HL-60 (cell line): Measurements from ENCODE around the gene PBX3.

Source experiments
- POLR2AphosphoS5 ChIP-seq: IDR thresholded peaks from 2 replicates; pipeline ENCODE4 v1.6.1; 2012; ENCODE audit warnings: low read depth
- TF ChIP-seq, protein P1 (sequence below): IDR thresholded peaks from one replicate; pipeline ENCODE4 v1.5.1; 2011; ENCODE audit warnings: low read length, control low read depth, inconsistent platforms; ENCODE audit not compliant: insufficient read depth
- TF ChIP-seq, protein P2 (sequence below): IDR thresholded peaks from 2 replicates; pipeline ENCODE4 v1.6.1; 2012; ENCODE audit warnings: low read depth; ENCODE audit not compliant: insufficient replicate concordance

DNA sequence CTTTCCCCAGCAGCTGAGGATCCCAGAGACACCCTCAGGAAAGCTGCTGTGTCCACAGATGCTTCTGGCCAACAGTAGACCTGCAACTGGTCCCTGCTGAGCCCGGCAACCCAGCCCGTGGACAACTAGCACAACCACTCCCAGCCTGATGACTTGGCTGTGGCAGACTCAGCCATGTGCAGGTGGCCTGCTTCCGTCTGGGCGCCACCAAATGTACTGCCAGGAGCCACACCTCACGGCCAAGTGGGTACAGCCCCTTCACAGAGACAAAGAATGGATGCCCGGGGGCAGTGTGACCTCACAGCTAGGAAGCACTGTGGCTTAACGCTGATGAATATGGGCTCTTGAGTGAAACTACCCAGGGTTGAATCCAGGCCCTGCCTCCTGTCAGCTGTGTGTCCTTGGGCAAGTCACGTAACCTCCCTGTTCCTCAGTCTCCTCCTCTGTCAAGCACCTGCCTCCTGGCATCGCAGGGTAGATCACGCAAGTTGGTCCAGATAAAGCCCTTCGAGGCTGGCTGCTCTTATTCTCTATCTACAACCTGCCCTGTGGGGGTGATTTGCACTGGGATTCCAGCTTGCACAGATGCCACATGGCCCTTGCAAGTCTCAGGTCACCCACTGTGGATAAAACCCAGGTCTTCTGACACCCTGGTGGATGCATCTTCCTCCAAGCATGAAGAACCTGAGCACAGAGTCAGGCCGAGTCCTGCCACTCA, 225.0 kb downstream of the PBX3 start:
- TF ChIP-seq, protein P1, sequence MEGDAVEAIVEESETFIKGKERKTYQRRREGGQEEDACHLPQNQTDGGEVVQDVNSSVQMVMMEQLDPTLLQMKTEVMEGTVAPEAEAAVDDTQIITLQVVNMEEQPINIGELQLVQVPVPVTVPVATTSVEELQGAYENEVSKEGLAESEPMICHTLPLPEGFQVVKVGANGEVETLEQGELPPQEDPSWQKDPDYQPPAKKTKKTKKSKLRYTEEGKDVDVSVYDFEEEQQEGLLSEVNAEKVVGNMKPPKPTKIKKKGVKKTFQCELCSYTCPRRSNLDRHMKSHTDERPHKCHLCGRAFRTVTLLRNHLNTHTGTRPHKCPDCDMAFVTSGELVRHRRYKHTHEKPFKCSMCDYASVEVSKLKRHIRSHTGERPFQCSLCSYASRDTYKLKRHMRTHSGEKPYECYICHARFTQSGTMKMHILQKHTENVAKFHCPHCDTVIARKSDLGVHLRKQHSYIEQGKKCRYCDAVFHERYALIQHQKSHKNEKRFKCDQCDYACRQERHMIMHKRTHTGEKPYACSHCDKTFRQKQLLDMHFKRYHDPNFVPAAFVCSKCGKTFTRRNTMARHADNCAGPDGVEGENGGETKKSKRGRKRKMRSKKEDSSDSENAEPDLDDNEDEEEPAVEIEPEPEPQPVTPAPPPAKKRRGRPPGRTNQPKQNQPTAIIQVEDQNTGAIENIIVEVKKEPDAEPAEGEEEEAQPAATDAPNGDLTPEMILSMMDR: no peak
- no peak for TF ChIP-seq POLR2AphosphoS5
- TF ChIP-seq, protein P2, sequence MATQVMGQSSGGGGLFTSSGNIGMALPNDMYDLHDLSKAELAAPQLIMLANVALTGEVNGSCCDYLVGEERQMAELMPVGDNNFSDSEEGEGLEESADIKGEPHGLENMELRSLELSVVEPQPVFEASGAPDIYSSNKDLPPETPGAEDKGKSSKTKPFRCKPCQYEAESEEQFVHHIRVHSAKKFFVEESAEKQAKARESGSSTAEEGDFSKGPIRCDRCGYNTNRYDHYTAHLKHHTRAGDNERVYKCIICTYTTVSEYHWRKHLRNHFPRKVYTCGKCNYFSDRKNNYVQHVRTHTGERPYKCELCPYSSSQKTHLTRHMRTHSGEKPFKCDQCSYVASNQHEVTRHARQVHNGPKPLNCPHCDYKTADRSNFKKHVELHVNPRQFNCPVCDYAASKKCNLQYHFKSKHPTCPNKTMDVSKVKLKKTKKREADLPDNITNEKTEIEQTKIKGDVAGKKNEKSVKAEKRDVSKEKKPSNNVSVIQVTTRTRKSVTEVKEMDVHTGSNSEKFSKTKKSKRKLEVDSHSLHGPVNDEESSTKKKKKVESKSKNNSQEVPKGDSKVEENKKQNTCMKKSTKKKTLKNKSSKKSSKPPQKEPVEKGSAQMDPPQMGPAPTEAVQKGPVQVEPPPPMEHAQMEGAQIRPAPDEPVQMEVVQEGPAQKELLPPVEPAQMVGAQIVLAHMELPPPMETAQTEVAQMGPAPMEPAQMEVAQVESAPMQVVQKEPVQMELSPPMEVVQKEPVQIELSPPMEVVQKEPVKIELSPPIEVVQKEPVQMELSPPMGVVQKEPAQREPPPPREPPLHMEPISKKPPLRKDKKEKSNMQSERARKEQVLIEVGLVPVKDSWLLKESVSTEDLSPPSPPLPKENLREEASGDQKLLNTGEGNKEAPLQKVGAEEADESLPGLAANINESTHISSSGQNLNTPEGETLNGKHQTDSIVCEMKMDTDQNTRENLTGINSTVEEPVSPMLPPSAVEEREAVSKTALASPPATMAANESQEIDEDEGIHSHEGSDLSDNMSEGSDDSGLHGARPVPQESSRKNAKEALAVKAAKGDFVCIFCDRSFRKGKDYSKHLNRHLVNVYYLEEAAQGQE: no peak
